Measurements from ENCODE around the gene ERC1.
A peak's percentile ranks its signal among the peaks of the same experiment; 100 is the strongest.
"Not testable (repeated sequence)": the region's sequence is repeated elsewhere in the genome, so short reads cannot be mapped to it uniquely, and the experiment has no call there.

The ERC1 gene

GRCh38 chr12:1083151-1083888 is 92.3 kb downstream of the ERC1 start:
- DNase-seq, result no peak

- peak; percentile 23 for DNase-seq
Observed at GRCh38 chr12:1083889-1084262, 92.9 kb downstream of the ERC1 start.

GRCh38 chr12:1091350-1091749 is 100.3 kb downstream of the ERC1 start:
- DNase-seq, result no peak

- DNase-seq, result peak; percentile 40
Observed at GRCh38 chr12:1093166-1093751, 102.2 kb downstream of the ERC1 start.

- DNase-seq, result no peak
Observed at GRCh38 chr12:1094714-1095113, 103.7 kb downstream of the ERC1 start.

GRCh38 chr12:1099158-1099557 is 108.1 kb downstream of the ERC1 start:
- no peak for DNase-seq

GRCh38 chr12:1099618-1100017 is 108.6 kb downstream of the ERC1 start:
- DNase-seq, result not testable (repeated sequence)

GRCh38 chr12:1102115-1102514 is 111.1 kb downstream of the ERC1 start:
- DNase-seq, result peak; percentile 34

- DNase-seq, result peak; percentile 39
Observed at GRCh38 chr12:1102791-1103450, 111.9 kb downstream of the ERC1 start.

- no peak for DNase-seq
Observed at GRCh38 chr12:1103632-1104031, 112.6 kb downstream of the ERC1 start.

- DNase-seq, result no peak
Observed at GRCh38 chr12:1104088-1104800, 113.2 kb downstream of the ERC1 start.

- DNase-seq, result no peak
Observed at GRCh38 chr12:1107669-1108068, 116.6 kb downstream of the ERC1 start.

GRCh38 chr12:1108276-1108675 is 117.3 kb downstream of the ERC1 start:
- DNase-seq, result peak; percentile 48

GRCh38 chr12:1115484-1116231 is 124.6 kb downstream of the ERC1 start:
- no peak for DNase-seq

GRCh38 chr12:1117371-1117770 is 126.3 kb downstream of the ERC1 start:
- no peak for DNase-seq

GRCh38 chr12:1117970-1118563 is 127.0 kb downstream of the ERC1 start:
- DNase-seq, result peak; percentile 51

- peak; percentile 32 for DNase-seq
Observed at GRCh38 chr12:1122786-1123185, 131.8 kb downstream of the ERC1 start.

GRCh38 chr12:1126091-1126490 is 135.1 kb downstream of the ERC1 start:
- no peak for DNase-seq

- DNase-seq, result no peak
Observed at GRCh38 chr12:1127021-1127420, 136.0 kb downstream of the ERC1 start.

GRCh38 chr12:1130164-1130563 is 139.1 kb downstream of the ERC1 start:
- DNase-seq, result peak; percentile 53

GRCh38 chr12:1130571-1130970 is 139.5 kb downstream of the ERC1 start:
- DNase-seq, result no peak

- DNase-seq, result no peak
Observed at GRCh38 chr12:1131811-1132224, 140.8 kb downstream of the ERC1 start.

Measured in MV-4-11 (cell line).